ENCODE results near the gene RABL2A. TPM values are rescaled to one million over a fixed set of nuclear protein-coding genes. Genes with fewer than 3 reads are reported as not detected.
"Not testable (repeated sequence)": the region's sequence is repeated elsewhere in the genome, so short reads cannot be mapped to it uniquely, and the experiment has no call there.

Gene RABL2A
- 11.4 and 12.7 TPM in 2 replicates for total RNA-seq (2021)
- long read RNA-seq, partial matches to known transcripts, result 4 of 19 reads
- long read RNA-seq, other reads (novel, unspliced or antisense), result 12 of 19 reads

GRCh38 chr2:113626616-113627330 is at the start of gene RABL2A:
RABL2A (plus strand) TSS chr2:113627266; CDS start chr2:113628607, 1,341 bp downstream.
- H2AFZ ChIP-seq (ENCODE audit: low read length); H3K9me3 ChIP-seq (ENCODE audit: control insufficient read depth, low read depth, low read length); H3K9me3 Mint-ChIP-seq; H3K27me3 Mint-ChIP-seq (ENCODE audit: low read depth); H2AK5ac ChIP-seq (ENCODE audit: insufficient read length, low read length); H3K27me3 ChIP-seq (ENCODE audit: insufficient read depth, low read length); H3K4me1 ChIP-seq (ENCODE audit: insufficient read depth, low read length); H3K79me1 ChIP-seq (ENCODE audit: insufficient read depth, low read depth, low read length, poor library complexity, severe bottlenecking); H3K9ac ChIP-seq (ENCODE audit: extremely low read depth, insufficient read length, low read length); H3K23ac ChIP-seq (ENCODE audit: insufficient read length, low read depth, low read length); H3K36me3 Mint-ChIP-seq (ENCODE audit: insufficient read depth in 1 of 3, low read depth in 3 of 3); H3K79me2 ChIP-seq (ENCODE audit: insufficient read depth, low read length); H4K8ac ChIP-seq (replicated peaks; ENCODE audit: insufficient read length, low read depth, low read length); H3K4me1 Mint-ChIP-seq; H2BK12ac ChIP-seq (ENCODE audit: insufficient read length, low read depth, low read length); H2BK20ac ChIP-seq (ENCODE audit: low read depth, low read length, poor library complexity, severe bottlenecking); H3K4ac ChIP-seq (ENCODE audit: low read depth, low read length); H3K27ac Mint-ChIP-seq; H3K18ac ChIP-seq (ENCODE audit: insufficient read length, low read depth, low read length); H3K14ac ChIP-seq (ENCODE audit: insufficient read depth, low read length); H4K91ac ChIP-seq (ENCODE audit: insufficient read length, low read depth, low read length); H3K27ac ChIP-seq (ENCODE audit: insufficient read length, low read depth, low read length); H4K5ac ChIP-seq (ENCODE audit: insufficient read length, low read depth, low read length); H3K23me2 ChIP-seq (ENCODE audit: insufficient read length, low read depth, low read length, poor library complexity, severe bottlenecking); H3K56ac ChIP-seq (ENCODE audit: insufficient read length, low read depth, low read length); H2BK15ac ChIP-seq (ENCODE audit: low read depth, low read length); H2BK120ac ChIP-seq (ENCODE audit: low read depth, low read length, poor library complexity, severe bottlenecking); H2BK5ac ChIP-seq (ENCODE audit: insufficient read length, low read length); H4K20me1 ChIP-seq (ENCODE audit: control insufficient read depth, insufficient read depth, insufficient read length); H3T11ph ChIP-seq (ENCODE audit: low read length): not testable (repeated sequence)
- peak; percentile 78 for DNase-seq
- H3K4me2 ChIP-seq (ENCODE audit: insufficient read depth, insufficient read length, low read length), result peak within 1 kb of the TSS; percentile 60
- WGBS (ENCODE audit: extremely low coverage, insufficient read length, low lambda C conversion rate), result no CpG with 5 or more reads among the region's 51 CpGs
- peak within 1 kb of the TSS; percentile 76 to 89 for H3K4me3 Mint-ChIP-seq

- not testable (repeated sequence) for H3K4me1 ChIP-seq (ENCODE audit: insufficient read depth, low read length); H4K5ac ChIP-seq (ENCODE audit: insufficient read length, low read depth, low read length); H3K56ac ChIP-seq (ENCODE audit: insufficient read length, low read depth, low read length); H2BK15ac ChIP-seq (ENCODE audit: low read depth, low read length); H3K27me3 ChIP-seq (ENCODE audit: insufficient read depth, low read length); H3K9me3 ChIP-seq (ENCODE audit: control insufficient read depth, low read depth, low read length); H4K20me1 ChIP-seq (ENCODE audit: control insufficient read depth, insufficient read depth, insufficient read length); H2AFZ ChIP-seq (ENCODE audit: low read length); H4K91ac ChIP-seq (ENCODE audit: insufficient read length, low read depth, low read length); H3K36me3 Mint-ChIP-seq (ENCODE audit: insufficient read depth in 1 of 3, low read depth in 3 of 3); H3K4me3 Mint-ChIP-seq; H2AK5ac ChIP-seq (ENCODE audit: insufficient read length, low read length); H3K23ac ChIP-seq (ENCODE audit: insufficient read length, low read depth, low read length); H3K27ac Mint-ChIP-seq; H3T11ph ChIP-seq (ENCODE audit: low read length); H2BK20ac ChIP-seq (ENCODE audit: low read depth, low read length, poor library complexity, severe bottlenecking); H3K14ac ChIP-seq (ENCODE audit: insufficient read depth, low read length); H3K79me2 ChIP-seq (ENCODE audit: insufficient read depth, low read length); DNase-seq; H3K23me2 ChIP-seq (ENCODE audit: insufficient read length, low read depth, low read length, poor library complexity, severe bottlenecking); H2BK120ac ChIP-seq (ENCODE audit: low read depth, low read length, poor library complexity, severe bottlenecking); H3K18ac ChIP-seq (ENCODE audit: insufficient read length, low read depth, low read length); H3K4ac ChIP-seq (ENCODE audit: low read depth, low read length); H3K9me3 Mint-ChIP-seq; H2BK5ac ChIP-seq (ENCODE audit: insufficient read length, low read length); H2BK12ac ChIP-seq (ENCODE audit: insufficient read length, low read depth, low read length); H3K9ac ChIP-seq (ENCODE audit: extremely low read depth, insufficient read length, low read length); H3K27ac ChIP-seq (ENCODE audit: insufficient read length, low read depth, low read length); H3K79me1 ChIP-seq (ENCODE audit: insufficient read depth, low read depth, low read length, poor library complexity, severe bottlenecking); H4K8ac ChIP-seq (replicated peaks; ENCODE audit: insufficient read length, low read depth, low read length); H3K4me2 ChIP-seq (ENCODE audit: insufficient read depth, insufficient read length, low read length)
- no CpG with 5 or more reads among the region's 5 CpGs for WGBS (ENCODE audit: extremely low coverage, insufficient read length, low lambda C conversion rate)
- Mint-ChIP-seq H3K27me3 (ENCODE audit: low read depth) (peaks cover 17% of the 10 kb centered on the region), H3K4me1 (peaks cover 7 to 13% of the 10 kb centered on the region in 2 experiments)
Observed at GRCh38 chr2:113578508-113578907, 48.6 kb upstream of the RABL2A start.

Data from H9 (cell line).